OCI-LY7 (cell line): ENCODE data around the gene ZNF3. TPM values are rescaled to one million over a fixed set of nuclear protein-coding genes. Genes with fewer than 3 reads are reported as not detected.

Experiments used
- BruUV-seq: library from RNA; stranded (reverse); fragments of 400-500 nt; replicated peaks from 2 replicates; lab custom pipeline; 2021; lab: Mats Ljungman, UMichigan
- CTCF ChIA-PET: fragments of 300-600 bp; sonication (Branson Sonifier 250); formaldehyde crosslinking; loops from one replicate; lab custom pipeline; 2022; ENCODE audit warnings: antibody characterized with exemption; ENCODE audit not compliant: unreplicated experiment; lab: Charles Lee
- POLR2A ChIA-PET: fragments of 300-600 bp; sonication (Branson Sonifier 250); formaldehyde crosslinking; loops from one replicate; lab custom pipeline; 2022; ENCODE audit warnings: antibody characterized with exemption; lab: Charles Lee
- DNase-seq: peaks from one replicate; pipeline ENCODE4 v3.0.0-alpha.2; 2015; ENCODE audit warnings: low spot score
- H2AFZ ChIP-seq: fragments of 200-600 bp; sonication (generic), shearing (Covaris generic); 2 replicates; pipeline ENCODE4 v1.6.1; 2014; ENCODE audit warnings: mild to moderate bottlenecking, antibody characterized with exemption, low read length, moderate library complexity
- H3K27ac ChIP-seq: fragments of 200-600 bp; sonication (generic); 2 replicates; pipeline ENCODE4 v1.5.1; 2014; ENCODE audit warnings: mixed run types, low read depth, mild to moderate bottlenecking, moderate library complexity, low read length, inconsistent platforms; ENCODE audit not compliant: poor library complexity, severe bottlenecking
- H3K36me3 ChIP-seq: fragments of 200-600 bp; sonication (generic); 2 replicates; pipeline ENCODE4 v1.6.1; 2014; ENCODE audit warnings: mild to moderate bottlenecking, antibody characterized with exemption, low read length, moderate library complexity, mixed read lengths; ENCODE audit not compliant: insufficient read depth
- H3K4me1 ChIP-seq: fragments of 200-600 bp; sonication (generic); 2 replicates; pipeline ENCODE4 v1.5.1; 2014; ENCODE audit warnings: mild to moderate bottlenecking, low read length; ENCODE audit not compliant: insufficient read depth, poor library complexity, severe bottlenecking
- H3K4me2 ChIP-seq: fragments of 200-600 bp; sonication (generic); 2 replicates; pipeline ENCODE4 v1.6.1; 2014; ENCODE audit warnings: mild to moderate bottlenecking, low read length
- H3K4me3 ChIP-seq: fragments of 200-600 bp; sonication (generic); 2 replicates; pipeline ENCODE4 v1.5.1; 2014; ENCODE audit warnings: mild to moderate bottlenecking, low read depth, low read length; ENCODE audit not compliant: poor library complexity, severe bottlenecking
- H3K79me2 ChIP-seq: fragments of 200-600 bp; sonication (generic); 2 replicates; pipeline ENCODE4 v1.6.1; 2016; ENCODE audit warnings: low read depth, mild to moderate bottlenecking, low read length, moderate library complexity, mixed read lengths; ENCODE audit not compliant: insufficient read depth
- H3K9me2 ChIP-seq: fragments of 200-600 bp; sonication (generic); 2 replicates; pipeline ENCODE4 v1.6.1; 2016; ENCODE audit warnings: mild to moderate bottlenecking, low read length, mixed read lengths; ENCODE audit not compliant: insufficient read depth
- H3K9me3 ChIP-seq: fragments of 200-600 bp; sonication (generic); 2 replicates; pipeline ENCODE4 v1.6.1; 2014; ENCODE audit warnings: mild to moderate bottlenecking, mixed run types, low read length, mixed read lengths
- H4K20me1 ChIP-seq: fragments of 200-600 bp; sonication (generic); 2 replicates; pipeline ENCODE4 v1.6.1; 2014; ENCODE audit warnings: mild to moderate bottlenecking, antibody characterized with exemption, low read length, moderate library complexity, mixed read lengths; ENCODE audit not compliant: insufficient read depth
- EZH2phosphoT487 ChIP-seq: fragments of 200-600 bp; sonication (generic); IDR thresholded peaks from 2 replicates; pipeline ENCODE4 v1.6.1; 2018; ENCODE audit warnings: low read depth, borderline replicate concordance, mild to moderate bottlenecking, mixed run types, antibody characterized with exemption, low read length, moderate library complexity, mixed read lengths
- intact Hi-C: fragments of 100-400 bp; cut with micrococcal nuclease; formaldehyde crosslinking; loops from one replicate; pipeline ENCODE4 v1.10.0; 2022; ENCODE audit not compliant: unreplicated experiment
- microRNA-seq: library from miRNA; unstranded; fragments of <30 nt; microRNA quantifications from one replicate; pipeline ENCODE4 v1.2.0, GENCODE V29; 2022; ENCODE audit warnings: borderline replicate concordance
- small RNA-seq: library from RNA; depleted of rRNA; stranded (forward); fragments of <200 nt; gene quantifications from one replicate; pipeline ENCODE3, GENCODE V24; 2014
- total RNA-seq, 2 experiments: library from RNA; depleted of rRNA in 1 of 2; stranded (reverse); fragments of >200 nt in 1 of 2; shearing (Covaris generic) in 1 of 2; gene quantifications; 2 replicates each; pipeline ENCODE4 v1.2.3, GENCODE V29; 2014 to 2022
- TF ChIP-seq, protein P1 (sequence below): fragments of 200-600 bp; sonication (generic); conservative IDR thresholded peaks from 2 replicates; pipeline ENCODE4 v1.5.1; 2014; ENCODE audit warnings: mild to moderate bottlenecking, antibody characterized with exemption, low read length, moderate library complexity, mixed read lengths

ZNF3 gene
- total RNA-seq, 2 experiments from 2014 or later = 19.8 to 23.7 TPM

DNA sequence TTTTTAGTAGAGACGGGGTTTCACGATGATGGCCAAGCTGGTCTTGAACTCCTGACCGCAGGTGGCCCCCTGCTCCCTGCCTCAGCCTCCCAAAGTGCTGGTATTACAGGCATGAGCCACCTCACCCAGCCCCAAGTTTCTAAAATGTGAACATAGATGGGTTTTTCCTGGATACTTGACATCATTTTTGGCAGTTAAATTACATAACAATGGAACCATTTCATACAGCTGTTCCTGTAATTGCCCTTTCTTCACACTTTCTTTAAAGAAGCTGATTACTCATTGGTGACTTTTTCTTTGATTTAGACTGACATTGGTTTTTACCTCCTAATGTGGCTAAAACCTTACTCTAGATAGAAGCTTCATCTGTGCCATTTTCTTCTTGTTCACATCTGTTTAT is 60.2 kb downstream of the ZNF3 start:
- no peak overlapping the region for H3K27ac ChIP-seq
- peaks cover 44% of the 10 kb centered on the region for H3K36me3 ChIP-seq
- no peaks in the 10 kb centered on the region for H3K9me2 ChIP-seq
- intact Hi-C loops = no loop called here
- no peak for DNase-seq
- no peak for TF ChIP-seq EZH2phosphoT487
- TF ChIP-seq, protein P1, sequence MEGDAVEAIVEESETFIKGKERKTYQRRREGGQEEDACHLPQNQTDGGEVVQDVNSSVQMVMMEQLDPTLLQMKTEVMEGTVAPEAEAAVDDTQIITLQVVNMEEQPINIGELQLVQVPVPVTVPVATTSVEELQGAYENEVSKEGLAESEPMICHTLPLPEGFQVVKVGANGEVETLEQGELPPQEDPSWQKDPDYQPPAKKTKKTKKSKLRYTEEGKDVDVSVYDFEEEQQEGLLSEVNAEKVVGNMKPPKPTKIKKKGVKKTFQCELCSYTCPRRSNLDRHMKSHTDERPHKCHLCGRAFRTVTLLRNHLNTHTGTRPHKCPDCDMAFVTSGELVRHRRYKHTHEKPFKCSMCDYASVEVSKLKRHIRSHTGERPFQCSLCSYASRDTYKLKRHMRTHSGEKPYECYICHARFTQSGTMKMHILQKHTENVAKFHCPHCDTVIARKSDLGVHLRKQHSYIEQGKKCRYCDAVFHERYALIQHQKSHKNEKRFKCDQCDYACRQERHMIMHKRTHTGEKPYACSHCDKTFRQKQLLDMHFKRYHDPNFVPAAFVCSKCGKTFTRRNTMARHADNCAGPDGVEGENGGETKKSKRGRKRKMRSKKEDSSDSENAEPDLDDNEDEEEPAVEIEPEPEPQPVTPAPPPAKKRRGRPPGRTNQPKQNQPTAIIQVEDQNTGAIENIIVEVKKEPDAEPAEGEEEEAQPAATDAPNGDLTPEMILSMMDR = no peak
- H3K9me3 ChIP-seq = no peaks in the 10 kb centered on the region
- H3K4me3 ChIP-seq = no peak overlapping the region
- H4K20me1 ChIP-seq = peaks cover 11% of the 10 kb centered on the region; the same call in 1 of the 2 replicates
- POLR2A ChIA-PET = interaction anchor here (0.7 to 1.3 kb wide), 4 partner anchors 14 to 361 kb away, joined by 4 to 5 read pairs (median 4); partner anchors contain the start of gene ZSCAN21
- no TSS peak for BruUV-seq
- no peak overlapping the region for H3K4me2 ChIP-seq
- CTCF ChIA-PET = no interaction called here
- H3K79me2 ChIP-seq = peaks cover 23% of the 10 kb centered on the region
- no peak overlapping the region for H2AFZ ChIP-seq
- H3K4me1 ChIP-seq = peaks cover 7% of the 10 kb centered on the region

Small RNA genes within 50 kb of the gene (microRNA-seq; reads per million reads assigned to microRNA genes)
- gene MIR106B (7,725 reads per million, percentile 93 among the genes with 10 or more reads in this experiment), gene MIR25 (1,409 reads per million, percentile 83 among the genes with 10 or more reads in this experiment), gene MIR93 (13,196 reads per million, percentile 96 among the genes with 10 or more reads in this experiment)

Small RNA genes within 50 kb of the gene (small RNA-seq; reads per million reads assigned to genes)
- gene MIR106B = 8.9 reads per million, percentile 95 among the genes with 10 or more reads in this experiment
- 42.9 reads per million, percentile 98 among the genes with 10 or more reads in this experiment for gene MIR25
- gene MIR93 = 9.3 reads per million, percentile 95 among the genes with 10 or more reads in this experiment

Other genes starting within 250 kb of the ZNF3 start
- not detected in 2 replicates for gene OR2AE1, start 204.7 kb downstream of the ZNF3 start, total RNA-seq (2014; rRNA removed; shearing (Covaris generic))
- not detected in 2 replicates for gene OR2AE1, start 204.7 kb downstream of the ZNF3 start, total RNA-seq (2022)
- 7.5 and 12.8 TPM in 2 replicates for gene TRIM4, start 162.2 kb downstream of the ZNF3 start, total RNA-seq (2014; rRNA removed; shearing (Covaris generic))
- gene TRIM4, start 162.2 kb downstream of the ZNF3 start, total RNA-seq (2022) = 22.3 and 22.5 TPM in 2 replicates
- gene GJC3, start 152.1 kb downstream of the ZNF3 start, total RNA-seq (2014; rRNA removed; shearing (Covaris generic)) = not detected in 2 replicates
- gene GJC3, start 152.1 kb downstream of the ZNF3 start, total RNA-seq (2022) = not detected in 2 replicates
- gene AZGP1, start 105.7 kb downstream of the ZNF3 start, total RNA-seq (2014; rRNA removed; shearing (Covaris generic)) = 0.60 and 2.1 TPM in 2 replicates
- gene AZGP1, start 105.7 kb downstream of the ZNF3 start, total RNA-seq (2022) = 0.44 and 0.89 TPM in 2 replicates
- 20.2 and 21.4 TPM in 2 replicates for gene ZKSCAN1, start 66.1 kb downstream of the ZNF3 start, total RNA-seq (2014; rRNA removed; shearing (Covaris generic))
- gene ZKSCAN1, start 66.1 kb downstream of the ZNF3 start, total RNA-seq (2022) = 48.1 and 55.4 TPM in 2 replicates
- gene ZSCAN21, start 31.9 kb downstream of the ZNF3 start, total RNA-seq (2014; rRNA removed; shearing (Covaris generic)) = 5.6 and 9.7 TPM in 2 replicates
- 7.3 and 7.5 TPM in 2 replicates for gene ZSCAN21, start 31.9 kb downstream of the ZNF3 start, total RNA-seq (2022)
- 57.6 and 60.5 TPM in 2 replicates for gene COPS6, start 7.2 kb upstream of the ZNF3 start, total RNA-seq (2014; rRNA removed; shearing (Covaris generic))
- 93.3 and 96.0 TPM in 2 replicates for gene COPS6, start 7.2 kb upstream of the ZNF3 start, total RNA-seq (2022)
- 424 and 475 TPM in 2 replicates for gene MCM7, start 19.7 kb upstream of the ZNF3 start, total RNA-seq (2014; rRNA removed; shearing (Covaris generic))
- 423 and 443 TPM in 2 replicates for gene MCM7, start 19.7 kb upstream of the ZNF3 start, total RNA-seq (2022)
- 14.1 and 25.0 TPM in 2 replicates for gene AP4M1, start 19.9 kb upstream of the ZNF3 start, total RNA-seq (2014; rRNA removed; shearing (Covaris generic))
- gene AP4M1, start 19.9 kb upstream of the ZNF3 start, total RNA-seq (2022) = 29.3 and 33.8 TPM in 2 replicates
- 28.0 and 35.4 TPM in 2 replicates for gene TAF6, start 37.6 kb upstream of the ZNF3 start, total RNA-seq (2014; rRNA removed; shearing (Covaris generic))
- gene TAF6, start 37.6 kb upstream of the ZNF3 start, total RNA-seq (2022) = 71.0 and 76.5 TPM in 2 replicates
- 20.9 and 24.5 TPM in 2 replicates for gene CNPY4, start 37.9 kb upstream of the ZNF3 start, total RNA-seq (2014; rRNA removed; shearing (Covaris generic))
- gene CNPY4, start 37.9 kb upstream of the ZNF3 start, total RNA-seq (2022) = 25.8 and 26.7 TPM in 2 replicates
- gene MBLAC1, start 45.2 kb upstream of the ZNF3 start, total RNA-seq (2014; rRNA removed; shearing (Covaris generic)) = 4.4 and 4.8 TPM in 2 replicates
- gene MBLAC1, start 45.2 kb upstream of the ZNF3 start, total RNA-seq (2022) = 3.7 and 4.5 TPM in 2 replicates
- gene LAMTOR4, start 67.2 kb upstream of the ZNF3 start, total RNA-seq (2014; rRNA removed; shearing (Covaris generic)) = 243 and 263 TPM in 2 replicates
- 207 and 237 TPM in 2 replicates for gene LAMTOR4, start 67.2 kb upstream of the ZNF3 start, total RNA-seq (2022)
- gene TRAPPC14, start 77.0 kb upstream of the ZNF3 start, total RNA-seq (2014; rRNA removed; shearing (Covaris generic)) = 30.6 and 38.8 TPM in 2 replicates
- 41.6 and 49.9 TPM in 2 replicates for gene TRAPPC14, start 77.0 kb upstream of the ZNF3 start, total RNA-seq (2022)
- 3.9 and 4.6 TPM in 2 replicates for gene GAL3ST4, start 86.9 kb upstream of the ZNF3 start, total RNA-seq (2014; rRNA removed; shearing (Covaris generic))
- 5.2 and 6.1 TPM in 2 replicates for gene GAL3ST4, start 86.9 kb upstream of the ZNF3 start, total RNA-seq (2022)
- 20.2 and 33.2 TPM in 2 replicates for gene GPC2, start 95.7 kb upstream of the ZNF3 start, total RNA-seq (2014; rRNA removed; shearing (Covaris generic))
- gene GPC2, start 95.7 kb upstream of the ZNF3 start, total RNA-seq (2022) = 23.2 and 31.7 TPM in 2 replicates
- 56.1 and 82.8 TPM in 2 replicates for gene STAG3, start 96.2 kb upstream of the ZNF3 start, total RNA-seq (2014; rRNA removed; shearing (Covaris generic))
- gene STAG3, start 96.2 kb upstream of the ZNF3 start, total RNA-seq (2022) = 70.2 and 79.2 TPM in 2 replicates
- 61.5 and 83.3 TPM in 2 replicates for gene PVRIG, start 138.2 kb upstream of the ZNF3 start, total RNA-seq (2014; rRNA removed; shearing (Covaris generic))
- gene PVRIG, start 138.2 kb upstream of the ZNF3 start, total RNA-seq (2022) = 86.6 and 99.4 TPM in 2 replicates
- gene SPDYE3, start 226.0 kb upstream of the ZNF3 start, total RNA-seq (2014; rRNA removed; shearing (Covaris generic)) = not detected in 2 replicates
- gene SPDYE3, start 226.0 kb upstream of the ZNF3 start, total RNA-seq (2022) = not detected in 2 replicates